ENCODE data around the gene RAG2.

Gene RAG2

GRCh38 chr11:36602135-36602534 lies 4.1 kb upstream of the RAG2 start:
- Histone ChIP-seq H3K79me2 (ENCODE audit: insufficient read depth, low read length) (peaks cover 7% of the 10 kb centered on the region), H3K36me3 (ENCODE audit: insufficient read depth, low read length) (no peaks in the 10 kb centered on the region), H3K9me3 (ENCODE audit: insufficient read depth, low read depth, low read length) (no peaks in the 10 kb centered on the region), H3K27me3 (ENCODE audit: insufficient read depth, low read length, poor library complexity, severe bottlenecking) (no peaks in the 10 kb centered on the region), H3K4me1 (ENCODE audit: insufficient read depth, low read length, poor library complexity, severe bottlenecking) (peaks cover 64% of the 10 kb centered on the region), H3K9ac (ENCODE audit: low read depth, low read length, poor library complexity, severe bottlenecking) (no peak overlapping the region), H4K20me1 (ENCODE audit: insufficient read depth, low read length, poor library complexity, severe bottlenecking) (no peaks in the 10 kb centered on the region), H3K4me2 (ENCODE audit: low read depth, low read length, poor library complexity, severe bottlenecking) (peak overlapping the region; percentile 3), H3F3A (ENCODE audit: low read depth) (no peaks in the 10 kb centered on the region), H3K9me2 (replicated peaks; ENCODE audit: low read depth, low read length) (no peaks in the 10 kb centered on the region), H2AFZ (ENCODE audit: low read length) (no peak overlapping the region), H3K4me3 (ENCODE audit: low read length, poor library complexity, severe bottlenecking) (no peak overlapping the region)
- TF ChIP-seq CTCF (conservative IDR thresholded peaks at IDR 0.05; ENCODE audit: low read length): no peak
- no peak for TF ChIP-seq EZH2phosphoT487 (IDR thresholded peaks at IDR 0.05; ENCODE audit: borderline replicate concordance)

GRCh38 chr11:36601155-36601554 lies 3.1 kb upstream of the RAG2 start:
- Histone ChIP-seq H3K4me3 (ENCODE audit: low read length, poor library complexity, severe bottlenecking) (no peak overlapping the region), H3K4me1 (ENCODE audit: insufficient read depth, low read length, poor library complexity, severe bottlenecking) (peaks cover 74% of the 10 kb centered on the region), H3F3A (ENCODE audit: low read depth) (no peaks in the 10 kb centered on the region), H3K9me2 (replicated peaks; ENCODE audit: low read depth, low read length) (no peaks in the 10 kb centered on the region), H3K79me2 (ENCODE audit: insufficient read depth, low read length) (peaks cover 17% of the 10 kb centered on the region), H3K27me3 (ENCODE audit: insufficient read depth, low read length, poor library complexity, severe bottlenecking) (no peaks in the 10 kb centered on the region), H4K20me1 (ENCODE audit: insufficient read depth, low read length, poor library complexity, severe bottlenecking) (no peaks in the 10 kb centered on the region), H2AFZ (ENCODE audit: low read length) (peak overlapping the region; percentile 53), H3K36me3 (ENCODE audit: insufficient read depth, low read length) (no peaks in the 10 kb centered on the region), H3K4me2 (ENCODE audit: low read depth, low read length, poor library complexity, severe bottlenecking) (peak overlapping the region; percentile 40), H3K9me3 (ENCODE audit: insufficient read depth, low read depth, low read length) (no peaks in the 10 kb centered on the region), H3K9ac (ENCODE audit: low read depth, low read length, poor library complexity, severe bottlenecking) (peak overlapping the region; percentile 12)
- no peak for TF ChIP-seq CTCF (conservative IDR thresholded peaks at IDR 0.05; ENCODE audit: low read length)
- TF ChIP-seq EZH2phosphoT487 (IDR thresholded peaks at IDR 0.05; ENCODE audit: borderline replicate concordance): no peak

GRCh38 chr11:36600180-36600579 lies 2.1 kb upstream of the RAG2 start:
- Histone ChIP-seq H3K4me2 (ENCODE audit: low read depth, low read length, poor library complexity, severe bottlenecking) (no peak overlapping the region), H2AFZ (ENCODE audit: low read length) (no peak overlapping the region), H3K36me3 (ENCODE audit: insufficient read depth, low read length) (no peaks in the 10 kb centered on the region), H3K9me3 (ENCODE audit: insufficient read depth, low read depth, low read length) (no peaks in the 10 kb centered on the region), H3K4me3 (ENCODE audit: low read length, poor library complexity, severe bottlenecking) (no peak overlapping the region), H3K4me1 (ENCODE audit: insufficient read depth, low read length, poor library complexity, severe bottlenecking) (peaks cover 68% of the 10 kb centered on the region), H3K79me2 (ENCODE audit: insufficient read depth, low read length) (peaks cover 26% of the 10 kb centered on the region), H3K27me3 (ENCODE audit: insufficient read depth, low read length, poor library complexity, severe bottlenecking) (no peaks in the 10 kb centered on the region), H3K9me2 (replicated peaks; ENCODE audit: low read depth, low read length) (no peaks in the 10 kb centered on the region), H4K20me1 (ENCODE audit: insufficient read depth, low read length, poor library complexity, severe bottlenecking) (no peaks in the 10 kb centered on the region), H3F3A (ENCODE audit: low read depth) (no peaks in the 10 kb centered on the region), H3K9ac (ENCODE audit: low read depth, low read length, poor library complexity, severe bottlenecking) (no peak overlapping the region)
- TF ChIP-seq CTCF (conservative IDR thresholded peaks at IDR 0.05; ENCODE audit: low read length) (no peak), EZH2phosphoT487 (IDR thresholded peaks at IDR 0.05; ENCODE audit: borderline replicate concordance) (no peak)
